SH-SY5Y (cell line): ENCODE measurements around the gene ZNF346.
A peak's percentile ranks its signal among the peaks of the same experiment; 100 is the strongest.

Source experiments
- GATA2 ChIP-seq: IDR thresholded peaks from 2 replicates; pipeline ENCODE4 v1.6.1; 2011; ENCODE audit warnings: mild to moderate bottlenecking, low read depth, low read length
- GATA3 ChIP-seq: IDR thresholded peaks from 2 replicates; pipeline ENCODE4 v1.6.1; 2011; ENCODE audit warnings: low read depth, mild to moderate bottlenecking, low read length, moderate library complexity

The ZNF346 gene

DNA sequence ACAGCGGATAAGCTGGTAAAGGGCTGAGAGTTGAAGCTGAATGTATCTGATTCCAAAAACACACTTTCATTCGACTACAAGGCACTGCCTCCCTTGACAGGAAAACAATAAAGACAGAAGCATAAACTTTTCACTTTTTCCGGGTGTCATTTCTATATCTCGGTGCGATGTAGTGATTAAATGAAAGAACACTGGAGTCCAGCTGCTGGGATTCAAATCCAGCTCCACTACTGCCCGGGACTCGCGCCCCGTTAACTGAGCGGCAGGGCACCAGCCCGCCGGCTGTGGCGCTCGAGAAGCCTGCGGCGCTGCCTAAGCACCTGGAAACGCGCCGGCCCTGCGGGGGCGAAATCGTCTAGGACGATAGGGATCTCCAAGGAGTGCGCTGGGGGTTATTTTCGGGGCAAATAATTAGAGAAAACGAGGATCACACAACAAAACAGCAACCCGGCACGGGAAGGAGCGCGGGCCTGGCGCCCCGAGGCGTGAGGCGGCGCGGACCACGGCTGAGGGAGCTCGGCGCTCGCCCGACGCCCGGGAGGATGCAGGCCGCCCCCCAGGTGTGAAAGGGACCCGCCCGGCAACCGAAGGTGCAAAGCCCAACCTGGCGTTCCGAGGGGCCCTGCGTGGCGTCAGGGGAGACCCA, 16.8 kb upstream of the ZNF346 start:
- TF ChIP-seq GATA2: peak; percentile 71
- TF ChIP-seq GATA3: no peak

DNA sequence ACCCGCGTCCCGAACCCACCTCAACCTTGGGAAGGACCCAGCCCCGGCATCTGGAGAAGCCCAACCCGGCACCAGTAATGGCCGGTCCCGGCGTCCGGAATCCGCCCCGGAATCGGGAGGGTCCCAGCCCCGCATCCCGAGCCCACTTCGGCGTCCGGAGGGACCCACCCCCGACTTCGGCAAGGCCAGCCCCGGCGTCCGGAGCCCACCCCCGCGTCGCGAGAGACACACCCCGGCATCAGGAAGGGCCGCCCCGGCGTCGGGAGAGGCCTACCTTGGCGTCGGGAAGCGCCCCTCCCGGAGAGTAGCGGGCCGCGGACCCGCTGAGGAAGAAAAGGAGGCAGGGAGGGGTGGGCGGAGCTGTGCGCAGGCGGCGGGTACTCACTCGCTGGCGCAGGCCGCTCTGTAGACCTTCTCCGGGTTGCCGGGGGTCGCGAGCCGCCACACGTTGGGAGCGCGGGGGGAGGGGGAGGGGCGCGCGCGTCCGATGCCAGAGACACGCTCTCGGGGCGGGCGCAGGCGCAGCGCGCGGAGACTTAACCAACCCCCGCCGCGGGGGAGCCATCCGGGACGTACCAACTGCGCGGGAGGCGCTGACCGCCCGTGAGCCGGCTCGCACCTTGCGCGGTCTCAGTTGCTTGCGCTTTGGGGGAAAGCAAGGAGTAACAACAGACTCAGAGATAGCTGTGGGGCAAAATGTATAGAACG, 16.1 kb upstream of the ZNF346 start, which contains the start of gene UIMC1:
Gene UIMC1, minus strand, starts transcription at position 515 of the 708 bp plus-strand sequence. CDS start 24,164 bp downstream, outside the sequence.
- no peak for TF ChIP-seq GATA3
- TF ChIP-seq GATA2: no peak

DNA sequence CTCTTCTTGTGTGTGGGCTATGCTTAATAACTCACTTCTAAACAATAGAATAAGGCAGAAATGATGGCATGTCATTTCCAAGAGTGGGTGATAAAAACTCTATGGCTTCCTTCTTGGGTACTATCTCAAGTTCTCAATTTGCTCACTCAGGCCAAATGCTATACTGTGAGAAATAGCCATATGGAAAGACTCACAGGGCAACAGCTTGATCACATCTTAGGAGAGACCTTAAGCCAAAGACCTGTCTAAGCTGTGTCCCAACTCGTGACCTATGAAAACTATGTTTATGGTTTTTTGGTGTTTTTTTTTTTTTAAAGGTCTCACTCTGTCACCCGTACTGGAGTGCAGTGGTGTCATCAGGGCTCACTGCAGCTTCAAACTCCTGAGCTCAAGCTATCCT, 13.8 kb upstream of the ZNF346 start:
- no peak for TF ChIP-seq GATA2
- TF ChIP-seq GATA3: no peak

DNA sequence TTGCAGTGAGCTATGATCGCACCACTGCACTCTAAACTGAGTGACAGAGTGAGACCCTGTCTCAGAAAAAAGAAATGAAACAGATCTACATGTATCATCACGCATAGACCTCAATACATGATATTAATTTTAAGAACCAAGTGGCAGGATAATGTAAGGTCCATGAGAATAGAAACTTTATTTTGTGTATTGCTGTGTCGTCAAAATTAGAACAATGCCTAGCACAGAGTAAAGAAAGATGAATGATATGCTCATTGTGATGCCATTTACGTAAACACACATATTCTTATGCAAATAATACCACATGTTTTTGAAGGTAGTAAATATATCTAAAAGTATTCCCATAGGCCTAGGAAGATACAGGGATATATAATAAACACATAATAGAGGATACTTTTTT, 12.3 kb upstream of the ZNF346 start:
- TF ChIP-seq GATA2 (no peak), GATA3 (no peak)

DNA sequence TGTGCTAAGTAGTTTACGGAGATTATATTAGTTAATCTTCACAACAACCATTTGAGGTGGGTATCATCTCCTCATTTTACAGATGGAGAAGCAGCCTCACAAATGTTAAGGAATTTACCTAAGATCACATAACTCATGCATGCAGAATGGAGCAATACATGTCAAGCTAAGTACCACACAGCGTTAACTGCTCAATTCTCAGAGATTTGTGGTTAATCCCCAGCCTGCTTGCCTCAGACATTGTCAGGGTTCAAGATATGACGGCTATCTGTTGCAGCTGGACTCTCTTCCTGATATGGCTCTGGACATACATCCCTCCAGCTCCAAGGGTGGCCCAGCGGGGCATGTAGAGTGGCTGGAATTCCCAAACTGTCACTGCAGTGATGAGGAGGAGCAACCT, 7.3 kb upstream of the ZNF346 start:
- TF ChIP-seq GATA2: no peak
- no peak for TF ChIP-seq GATA3

DNA sequence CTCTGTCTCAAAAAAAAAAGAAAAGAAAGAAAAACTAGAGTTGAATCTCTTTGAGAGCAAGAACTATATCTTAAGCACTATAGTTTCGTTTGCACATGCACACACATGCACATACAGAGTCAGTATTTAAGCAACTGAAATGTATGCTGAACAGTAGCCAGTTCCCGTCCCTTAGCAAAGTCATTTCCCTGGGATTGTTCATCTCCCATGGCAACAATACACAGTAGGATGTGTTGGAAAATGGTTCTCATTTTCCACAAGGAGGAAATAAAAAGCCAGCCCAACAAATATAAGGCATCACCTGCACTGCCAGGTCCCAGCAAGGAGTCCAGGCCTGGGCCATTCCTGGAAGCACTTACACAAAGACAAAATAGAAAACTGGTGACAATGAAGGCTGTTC, 4.2 kb upstream of the ZNF346 start:
- TF ChIP-seq GATA3: no peak
- no peak for TF ChIP-seq GATA2

DNA sequence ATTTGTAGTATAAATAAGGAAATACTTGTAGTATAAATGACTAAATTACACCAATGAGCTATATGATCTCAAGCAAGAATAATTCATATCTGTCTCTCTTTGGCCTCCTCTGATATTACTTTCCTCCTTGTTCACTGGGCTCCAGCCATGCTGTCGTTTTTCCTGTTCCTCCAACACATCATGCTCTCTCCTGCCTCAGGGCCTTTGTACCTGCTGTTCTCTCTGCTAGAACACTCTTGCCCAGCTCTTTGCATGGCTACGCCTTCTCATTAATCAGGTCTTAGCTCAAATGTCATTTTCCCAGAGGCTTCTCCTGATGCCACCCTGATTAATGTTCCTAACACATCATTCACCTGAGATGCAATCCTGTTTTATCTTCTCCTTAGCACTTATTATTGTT, 2.5 kb upstream of the ZNF346 start:
- no peak for TF ChIP-seq GATA2
- TF ChIP-seq GATA3: no peak

DNA sequence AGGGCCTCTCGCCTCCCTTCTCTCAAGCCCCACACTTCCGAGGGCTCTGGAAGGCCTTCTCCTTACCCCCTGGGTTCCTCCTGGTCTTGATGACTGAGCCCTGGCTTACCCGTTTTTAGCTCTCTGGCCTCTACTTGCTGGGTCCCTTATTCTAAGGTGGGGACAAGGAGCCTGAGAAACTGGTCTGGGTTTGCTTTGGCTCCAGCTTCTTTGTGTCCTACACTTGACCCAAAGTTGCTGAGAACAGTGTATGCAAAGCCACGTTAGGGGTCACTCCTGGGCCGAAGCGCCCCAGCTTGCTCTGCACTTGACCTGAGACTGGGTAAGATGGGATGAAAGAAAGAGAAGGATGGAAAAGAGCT, 788 bp downstream of the ZNF346 start:
- TF ChIP-seq GATA3 (no peak), GATA2 (no peak)

DNA sequence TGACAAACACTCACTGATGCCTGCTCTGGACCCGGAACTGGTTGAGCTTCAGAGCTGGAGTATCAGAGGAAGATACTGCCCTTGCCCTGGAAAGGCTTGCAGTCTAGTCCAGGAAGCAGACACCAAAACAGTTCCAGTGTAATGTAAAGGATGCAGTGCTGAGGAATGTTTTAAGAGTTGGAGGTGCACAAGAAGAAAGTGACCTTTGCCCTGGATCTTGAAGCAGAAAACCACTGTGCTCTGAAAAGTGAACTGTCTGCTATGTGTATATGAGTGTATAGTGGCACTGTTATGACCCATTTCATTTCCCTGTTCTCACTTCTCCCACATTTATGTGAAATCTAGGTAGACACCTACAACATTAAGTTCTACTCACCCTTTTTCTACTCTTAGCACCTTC, 2.1 kb downstream of the ZNF346 start:
- TF ChIP-seq GATA2 (no peak), GATA3 (no peak)

DNA sequence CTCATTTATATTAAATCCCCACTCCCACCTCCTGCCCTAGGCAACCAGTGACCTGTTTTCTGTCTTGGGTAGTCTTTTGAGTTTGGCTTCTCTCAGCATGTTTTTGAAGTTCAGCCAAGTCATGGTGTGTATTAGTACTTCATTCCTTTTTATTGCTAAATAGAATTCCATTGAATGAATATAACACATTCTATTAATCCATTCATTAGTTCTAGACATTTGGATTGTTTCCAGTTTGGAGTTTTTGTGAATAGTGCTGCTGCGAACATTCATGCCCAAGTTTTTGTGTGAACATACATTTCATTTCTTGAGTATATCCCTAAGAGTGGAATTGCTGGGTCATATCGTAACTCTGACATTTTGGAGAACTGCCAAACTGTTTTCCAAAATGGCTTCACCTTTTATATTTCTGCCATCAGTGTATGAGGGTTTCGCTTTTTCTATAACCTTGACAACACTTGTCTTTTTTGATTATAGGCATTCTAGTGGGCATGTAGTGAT, 2.7 kb downstream of the ZNF346 start:
- TF ChIP-seq GATA3: no peak
- TF ChIP-seq GATA2: no peak

DNA sequence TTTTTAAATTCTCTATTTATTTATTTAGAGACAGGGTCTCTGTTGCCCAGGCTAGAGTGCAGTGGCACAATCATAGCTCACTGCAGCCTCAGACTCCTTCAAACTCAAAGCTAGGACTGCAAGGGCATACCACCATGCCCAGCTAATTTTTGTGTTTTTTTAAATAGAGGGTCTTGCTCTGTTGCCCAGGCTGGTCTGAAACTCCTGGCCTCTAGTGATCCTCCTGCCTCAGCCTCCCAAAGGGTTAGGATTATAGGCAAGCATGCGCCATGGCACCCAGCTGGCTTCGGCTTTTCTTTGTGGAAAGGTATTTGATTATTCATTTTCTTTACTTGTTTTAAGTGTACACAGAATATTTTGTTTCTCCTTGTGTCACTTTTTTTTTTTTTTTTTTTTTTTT, 5.2 kb downstream of the ZNF346 start:
- TF ChIP-seq GATA2 (no peak), GATA3 (no peak)

DNA sequence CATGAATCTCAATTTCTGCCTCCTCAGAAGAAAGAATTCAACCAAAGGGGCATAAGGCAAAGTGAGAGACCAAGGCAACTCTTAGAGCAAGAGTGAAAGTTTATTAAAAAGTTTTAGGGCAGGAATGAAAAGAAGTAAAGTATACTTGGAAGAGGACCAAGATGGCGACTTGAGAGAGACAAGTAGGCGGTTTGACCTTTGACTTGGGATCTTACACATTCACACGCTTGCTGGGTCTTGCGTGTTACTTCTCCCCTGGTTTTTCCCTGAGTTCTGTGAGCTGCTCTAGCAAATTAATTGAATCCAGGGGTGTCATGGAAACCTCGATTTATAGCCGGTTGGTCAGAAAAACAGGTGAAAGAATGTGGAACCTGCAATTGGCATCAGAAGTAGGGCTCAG, 7.0 kb downstream of the ZNF346 start:
- no peak for TF ChIP-seq GATA2
- TF ChIP-seq GATA3: no peak

DNA sequence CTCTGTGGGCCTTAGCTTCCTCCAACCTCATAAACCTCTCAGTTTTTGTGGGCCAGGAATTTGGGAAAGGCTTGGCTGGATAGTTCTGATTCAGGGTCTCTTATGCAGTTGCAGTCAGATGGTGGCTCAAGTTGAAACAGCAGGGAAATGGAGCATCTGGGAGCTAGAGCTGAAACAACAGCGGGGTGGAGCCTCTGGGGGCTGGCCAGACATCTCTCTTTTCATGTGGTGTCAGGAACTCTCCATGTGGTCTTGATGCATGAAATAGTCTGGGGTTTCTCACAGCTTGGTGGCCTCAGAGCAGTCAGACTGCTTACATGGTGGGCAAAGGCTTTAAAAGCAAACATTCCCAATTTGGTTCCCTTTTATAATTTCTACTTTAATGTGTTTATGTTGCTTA, 13.5 kb downstream of the ZNF346 start:
- TF ChIP-seq GATA3 (no peak), GATA2 (no peak)

DNA sequence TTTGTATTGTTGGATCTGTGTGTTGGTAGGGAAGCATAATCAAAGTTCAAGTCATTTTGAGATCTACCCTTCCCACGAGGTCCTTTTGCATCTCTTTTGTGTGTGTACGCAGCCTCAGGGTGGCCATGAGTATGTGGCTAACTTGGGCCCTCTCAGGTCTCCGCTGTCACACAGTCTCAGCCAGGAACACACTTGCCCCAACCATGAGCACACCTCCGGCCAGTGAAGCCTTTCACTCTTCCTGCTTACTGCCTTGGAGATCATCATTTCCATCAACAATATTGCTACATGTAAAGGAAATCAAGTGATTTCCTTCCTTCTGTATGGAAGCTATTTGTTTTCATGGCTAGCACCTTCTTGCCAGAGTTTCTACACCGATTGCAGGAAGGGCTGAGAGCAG, 13.9 kb downstream of the ZNF346 start:
- TF ChIP-seq GATA2 (no peak), GATA3 (no peak)

DNA sequence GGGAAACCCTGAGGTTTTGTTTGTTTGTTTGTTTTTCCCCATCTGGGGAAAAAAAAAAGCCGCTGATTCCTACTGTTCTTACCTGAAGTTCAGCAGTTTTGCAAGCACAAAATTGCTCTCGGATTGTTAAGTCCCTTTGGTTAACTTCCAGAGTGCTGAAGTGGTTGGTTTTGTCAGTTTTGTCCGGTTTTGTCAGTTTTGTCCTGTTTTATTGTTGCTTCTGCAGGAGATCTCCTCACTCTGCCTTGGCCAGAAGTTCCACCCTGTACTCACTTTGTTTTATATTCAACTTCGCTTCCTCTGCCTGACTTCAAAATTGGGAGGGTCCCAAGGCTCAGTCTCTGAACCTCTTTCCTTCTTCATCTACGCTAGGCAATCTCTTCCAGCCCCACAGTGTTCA, 14.4 kb downstream of the ZNF346 start:
- TF ChIP-seq GATA2 (no peak), GATA3 (no peak)

DNA sequence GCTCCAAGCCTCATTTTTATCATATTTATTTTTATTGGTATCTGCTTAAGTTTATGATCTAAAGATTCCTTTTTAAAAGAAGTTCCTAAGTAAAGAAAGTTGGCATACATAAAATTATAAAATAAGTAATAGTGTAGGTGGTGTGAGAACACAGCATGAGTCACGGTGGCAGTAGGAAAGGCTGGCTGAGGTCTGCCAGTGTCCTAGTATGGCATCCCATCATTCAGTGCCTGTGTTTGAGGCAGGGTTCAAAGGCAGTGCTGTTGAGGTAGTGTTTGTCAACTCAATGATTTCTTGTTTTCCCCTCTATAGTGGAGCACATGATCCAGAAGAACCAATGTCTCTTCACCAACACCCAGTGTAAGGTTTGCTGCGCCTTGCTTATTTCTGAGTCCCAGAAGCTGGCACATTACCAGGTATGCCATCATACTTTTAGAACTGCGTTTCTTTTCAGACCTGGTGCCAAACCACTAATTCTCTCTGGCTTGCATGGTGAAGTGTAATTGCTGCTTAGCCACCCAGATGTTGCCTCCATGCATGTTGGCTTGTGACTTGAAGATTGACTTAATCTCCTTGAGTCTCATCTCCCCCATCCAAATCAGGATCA, 18.4 kb downstream of the ZNF346 start:
- TF ChIP-seq GATA2: no peak
- no peak for TF ChIP-seq GATA3
